Endothelial cell of coronary artery (primary cell): ENCODE results near the gene GAMT. TPM values are rescaled to one million over a fixed set of nuclear protein-coding genes. Genes with fewer than 3 reads are reported as not detected.

ENCODE experiments used
- total RNA-seq: library from RNA; depleted of rRNA; stranded (reverse); fragments of >200 nt; gene quantifications from 2 replicates; pipeline ENCODE4 v1.2.3, GENCODE V29; 2014

Gene GAMT
- total RNA-seq, result 14.8 and 23.2 TPM in 2 replicates

DNA sequence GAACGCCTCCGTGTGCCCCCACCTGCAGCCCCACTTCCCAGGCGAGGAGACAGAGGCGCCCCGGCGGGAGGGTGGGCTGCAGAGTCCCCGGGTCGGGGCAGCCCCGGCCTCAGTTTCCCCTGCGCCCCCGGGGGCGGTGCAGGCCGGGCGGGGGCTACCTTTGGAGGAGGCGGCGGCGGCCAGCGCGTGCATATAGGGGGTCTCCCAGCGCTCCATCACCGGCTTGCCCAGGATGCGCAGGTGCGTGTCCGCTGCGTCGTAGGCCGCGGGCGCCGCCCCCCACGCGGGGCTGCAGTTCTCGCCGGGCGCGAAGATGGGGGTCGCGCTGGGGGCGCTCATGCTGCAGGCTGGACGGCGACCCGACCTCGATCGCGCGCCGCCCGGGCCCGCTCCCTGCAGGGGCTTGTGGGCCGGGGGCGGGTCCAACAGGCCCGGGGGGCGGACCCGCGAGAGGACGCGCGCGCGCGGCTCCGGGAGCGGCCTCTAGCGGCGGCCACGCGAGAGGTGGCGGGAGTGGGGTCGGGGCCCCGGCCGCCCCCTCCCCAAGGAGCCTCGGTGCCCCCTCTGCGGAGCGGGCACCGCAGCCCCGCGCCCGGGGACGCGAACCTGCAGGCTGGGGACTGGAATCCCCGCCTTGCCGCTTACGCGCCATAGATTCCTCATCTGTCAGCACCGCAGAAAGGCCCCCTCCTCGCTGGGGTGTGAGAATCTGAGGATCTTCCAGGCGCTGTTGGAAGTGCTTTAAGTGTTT is at the start of gene GAMT:
GAMT (minus strand) TSS at position 405 of the 751 bp plus-strand sequence; CDS start at position 339, 66 bp downstream.

DNA sequence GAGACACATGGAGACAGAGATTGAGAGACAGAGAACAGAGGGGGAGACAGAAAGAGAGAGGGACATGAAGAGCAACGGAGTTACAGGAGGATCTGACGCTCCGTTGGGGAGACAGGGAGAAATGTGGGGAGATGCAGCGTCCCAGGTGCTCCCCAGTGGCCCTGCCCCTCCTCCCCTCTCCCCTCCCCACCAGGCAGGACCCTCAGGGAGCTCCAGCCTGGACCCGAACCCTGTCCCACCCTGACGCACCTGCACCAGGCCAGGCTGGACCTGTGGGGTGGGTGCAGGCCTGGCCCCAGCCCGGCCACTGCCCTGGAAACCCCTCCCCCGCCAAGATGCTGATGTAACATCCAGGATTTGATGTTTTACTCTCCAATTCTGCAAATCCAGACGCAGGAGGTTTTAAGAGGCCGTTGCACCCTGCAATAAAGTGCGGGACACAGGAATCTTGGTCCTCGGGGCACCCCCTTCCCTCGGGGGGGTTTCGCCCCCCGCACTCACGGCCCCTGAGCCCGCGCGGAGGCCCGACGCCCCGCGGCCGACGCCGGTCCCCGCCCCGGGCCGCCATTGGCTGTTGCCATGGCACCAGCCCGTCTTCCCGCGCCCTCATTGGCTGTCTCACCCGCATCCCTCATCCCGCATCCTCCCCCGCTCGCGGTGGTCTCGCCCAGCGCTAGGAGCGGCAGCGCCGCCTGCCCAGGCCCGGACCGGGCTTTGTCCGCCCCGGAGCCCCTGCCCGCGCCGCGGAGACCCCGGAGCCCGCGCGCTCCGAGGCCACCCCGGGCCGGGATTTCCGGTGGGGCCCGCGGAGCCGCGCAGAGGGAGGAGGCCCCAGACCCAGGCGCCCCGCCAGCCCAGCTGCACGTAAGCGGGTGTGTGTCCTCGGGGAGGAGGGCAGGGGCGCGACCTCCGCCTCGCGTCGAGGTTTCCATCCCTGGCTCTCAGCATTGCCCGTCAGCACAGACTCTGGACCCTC is 48.4 kb upstream of the GAMT start, which contains the start of gene APC2:
APC2 (plus strand) TSS at position 655 of the 976 bp plus-strand sequence. CDS start 2,881 bp downstream, outside the sequence.

DNA sequence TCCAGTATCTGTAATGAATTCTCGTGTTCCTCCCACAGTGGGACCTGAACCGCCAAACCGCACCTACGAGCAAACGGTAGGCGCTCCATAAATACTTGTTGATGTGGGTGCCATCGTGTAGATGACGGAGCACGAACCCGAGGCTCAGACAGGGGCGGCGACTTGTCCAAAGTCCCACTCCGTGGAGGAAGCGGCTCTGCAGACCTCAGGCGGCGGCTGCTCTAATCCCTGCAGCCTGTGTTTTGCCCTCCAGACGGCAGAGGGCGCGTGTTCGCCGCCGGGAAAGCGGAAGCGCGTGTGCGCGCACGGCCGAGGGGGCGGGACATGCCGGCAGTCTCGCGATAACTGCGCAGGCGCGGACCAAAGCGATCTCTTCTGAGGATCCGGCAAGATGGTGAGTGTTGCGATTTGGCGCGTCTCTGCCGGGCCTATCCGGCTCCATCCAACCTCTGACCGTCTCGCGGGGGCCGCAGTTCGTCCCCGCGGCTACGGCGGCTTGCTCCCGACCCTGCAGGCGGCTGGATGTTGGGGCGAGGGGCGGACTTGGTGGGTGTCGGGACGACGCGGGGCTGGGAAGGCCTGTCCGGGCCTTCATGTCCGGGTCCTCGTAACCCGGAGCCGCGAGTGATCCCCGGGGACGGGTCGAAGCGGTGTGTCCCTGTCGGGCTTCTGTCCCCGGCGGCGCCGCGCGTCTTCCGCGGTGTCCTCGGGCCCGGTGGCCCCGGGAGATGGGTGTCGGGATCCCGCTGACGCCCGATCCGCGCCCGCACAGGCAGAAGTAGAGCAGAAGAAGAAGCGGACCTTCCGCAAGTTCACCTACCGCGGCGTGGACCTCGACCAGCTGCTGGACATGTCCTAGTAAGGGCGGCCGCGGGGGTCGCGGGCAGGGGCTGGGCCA is 36.9 kb upstream of the GAMT start, which contains the start of gene RPS15:
RPS15 (plus strand) TSS at position 362 of the 898 bp plus-strand sequence; CDS start at position 392, 30 bp downstream.

DNA sequence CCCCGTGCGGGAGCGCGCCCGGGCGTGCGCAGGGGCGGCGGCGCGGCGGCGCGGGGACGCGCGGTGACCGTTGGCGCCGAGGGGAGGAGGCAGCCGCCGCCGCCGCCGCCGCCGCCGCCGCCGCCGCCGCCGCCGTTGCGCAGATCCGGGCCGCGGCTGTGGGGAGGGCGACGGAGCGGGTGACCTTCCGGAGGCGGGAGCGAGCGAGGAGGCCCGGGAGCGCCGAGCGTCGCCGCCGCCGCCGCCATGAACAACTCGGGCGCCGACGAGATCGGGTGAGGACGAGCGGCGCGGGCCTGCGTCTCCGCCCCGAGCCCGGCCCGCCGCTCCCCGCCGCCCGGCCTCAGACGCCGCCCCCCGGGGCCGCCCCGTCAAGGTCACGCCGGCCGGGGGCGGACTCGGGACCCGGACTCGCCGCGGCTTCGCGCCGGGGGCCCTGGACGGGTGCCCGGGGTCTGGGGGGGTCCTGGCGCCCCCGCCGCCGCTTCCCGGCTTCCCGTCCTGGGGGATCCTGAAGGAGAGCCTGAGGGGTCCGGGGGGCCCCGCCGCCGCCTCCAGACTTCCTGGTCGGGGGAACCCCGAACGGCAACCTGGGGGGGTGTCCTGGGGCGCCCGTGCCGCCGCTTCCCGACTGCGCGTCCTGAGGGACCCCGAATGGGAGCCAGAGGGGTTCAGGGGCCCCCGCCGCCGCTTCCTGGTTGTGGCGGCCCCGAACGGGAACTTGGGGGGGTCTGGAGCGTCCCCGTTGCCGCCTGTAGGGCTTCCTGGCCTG is 6.4 kb upstream of the GAMT start, which contains the start of gene DAZAP1:
DAZAP1 (plus strand) TSS at position 59 of the 772 bp plus-strand sequence; CDS start at position 247, 188 bp downstream.

GRCh38 chr19:1383312-1384084 is 17.8 kb downstream of the GAMT start, which contains the start of gene NDUFS7:
Gene NDUFS7, plus strand, starts transcription at chr19:1383907. Its CDS starts 20 bp downstream, at chr19:1383927.

Other genes with a start within 250 kb of the GAMT start
- 30.9 and 64.3 TPM in 2 replicates for gene SBNO2, start 227.3 kb downstream of the GAMT start, total RNA-seq
- gene STK11, start 195.8 kb downstream of the GAMT start, total RNA-seq, result 88.2 and 94.2 TPM in 2 replicates
- gene CBARP, start 163.5 kb downstream of the GAMT start, total RNA-seq, result 1.3 and 1.6 TPM in 2 replicates
- 46.3 and 51.7 TPM in 2 replicates for gene ATP5F1D, start 159.8 kb downstream of the GAMT start, total RNA-seq
- gene MIDN, start 153.0 kb downstream of the GAMT start, total RNA-seq, result 12.7 and 16.3 TPM in 2 replicates
- gene CIRBP, start 132.2 kb downstream of the GAMT start, total RNA-seq, result 76.5 and 167 TPM in 2 replicates
- gene FAM174C, start 126.0 kb downstream of the GAMT start, total RNA-seq, result 12.8 and 25.1 TPM in 2 replicates
- gene EFNA2, start 115.7 kb downstream of the GAMT start, total RNA-seq, result 0.09 and 0.18 TPM in 2 replicates
- 61.5 and 62.4 TPM in 2 replicates for gene NDUFS7, start 17.6 kb downstream of the GAMT start, total RNA-seq
- 58.0 and 63.1 TPM in 2 replicates for gene DAZAP1, start 6.0 kb upstream of the GAMT start, total RNA-seq
- gene RPS15, start 36.9 kb upstream of the GAMT start, total RNA-seq, result 380 and 504 TPM in 2 replicates
- 0.09 TPM in 2 replicates for gene APC2, start 48.6 kb upstream of the GAMT start, total RNA-seq
- 15.6 and 21.6 TPM in 2 replicates for gene C19orf25, start 77.7 kb upstream of the GAMT start, total RNA-seq
- gene PCSK4, start 88.8 kb upstream of the GAMT start, total RNA-seq, result 0.81 and 1.0 TPM in 2 replicates
- 0.75 and 0.99 TPM in 2 replicates for gene REEP6, start 89.6 kb upstream of the GAMT start, total RNA-seq
- gene ADAMTSL5, start 111.5 kb upstream of the GAMT start, total RNA-seq, result 0.18 and 1.1 TPM in 2 replicates
- gene PLK5, start 122.5 kb upstream of the GAMT start, total RNA-seq, result not detected in 2 replicates
- gene MEX3D, start 166.8 kb upstream of the GAMT start, total RNA-seq, result 67.0 and 70.2 TPM in 2 replicates
- gene MBD3, start 191.3 kb upstream of the GAMT start, total RNA-seq, result 108 and 110 TPM in 2 replicates
- gene UQCR11, start 203.9 kb upstream of the GAMT start, total RNA-seq, result 74.2 and 84.3 TPM in 2 replicates